ENCODE results near the gene MELTF.

Gene MELTF

GRCh38 chr3:196991581-196992460 lies 37.8 kb downstream of the MELTF start:
- DNase-seq: no peak

- DNase-seq: no peak
Observed at GRCh38 chr3:196990601-196991007, 39.0 kb downstream of the MELTF start.

DNA sequence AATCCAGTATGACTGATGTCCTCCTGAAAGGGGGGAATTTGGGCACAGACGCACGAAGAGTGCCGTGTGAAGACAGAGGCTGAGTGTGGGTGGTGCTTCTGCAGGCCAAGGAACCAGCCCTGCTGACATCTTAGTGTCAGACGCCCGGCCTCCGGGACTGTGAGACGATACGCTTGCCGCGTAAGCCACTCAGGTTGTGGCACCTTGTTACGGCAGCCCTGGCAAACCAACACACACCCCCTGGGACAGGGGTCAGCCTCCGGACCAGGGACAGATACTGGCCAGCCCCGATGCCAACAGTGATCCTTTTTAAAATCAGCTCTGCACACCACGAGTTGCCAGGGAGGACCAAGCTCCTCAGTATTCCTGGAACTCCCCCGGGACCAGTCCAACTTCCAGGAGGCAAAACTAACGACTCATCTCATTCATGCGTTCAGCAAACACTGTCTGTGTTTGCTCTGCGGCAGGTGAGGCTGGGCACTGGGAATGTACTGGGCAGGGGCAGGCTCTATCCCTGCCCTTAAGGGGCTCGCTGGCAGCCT lies 39.8 kb downstream of the MELTF start:
- no peak for DNase-seq

DNA sequence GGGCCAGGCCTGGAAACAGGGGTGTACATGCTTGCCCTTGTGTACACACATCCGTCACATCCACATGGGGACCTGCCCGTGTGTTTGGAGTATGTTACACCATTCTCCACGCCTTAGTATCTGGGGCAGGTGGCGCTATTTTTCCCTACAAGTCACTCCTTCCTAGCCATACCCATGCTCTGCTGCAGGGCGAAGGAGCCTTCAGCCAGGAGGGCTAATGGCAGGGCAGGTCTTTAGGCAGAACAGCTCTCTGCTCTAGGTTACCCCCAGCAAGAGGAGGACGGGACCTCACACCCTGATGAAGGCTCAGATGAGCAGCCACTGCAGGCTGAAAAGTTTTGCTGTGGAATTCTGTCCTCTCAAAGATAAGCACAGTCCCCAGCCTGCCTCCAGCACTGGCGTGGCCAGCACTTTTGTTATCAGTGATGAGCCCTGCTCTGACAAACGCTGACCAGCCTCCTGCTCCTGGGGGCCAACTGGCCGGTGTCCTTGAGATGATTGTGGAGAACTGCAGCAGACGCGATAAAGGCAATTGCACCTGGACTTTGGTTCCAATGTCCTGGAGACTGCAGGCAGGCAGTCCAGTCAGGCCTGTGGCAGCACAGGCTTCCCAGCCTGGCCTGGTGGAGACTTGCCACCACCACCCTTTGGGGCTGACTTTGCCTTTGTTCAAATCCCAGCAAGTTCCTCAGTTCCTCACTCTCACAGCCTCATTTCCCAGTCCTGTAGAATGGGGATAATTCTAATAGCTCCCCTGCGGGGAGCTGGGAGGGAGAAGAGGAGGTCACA lies 41.2 kb downstream of the MELTF start:
- DNase-seq: no peak

- no peak for DNase-seq
Observed at GRCh38 chr3:196987022-196987421, 42.6 kb downstream of the MELTF start.

DNA sequence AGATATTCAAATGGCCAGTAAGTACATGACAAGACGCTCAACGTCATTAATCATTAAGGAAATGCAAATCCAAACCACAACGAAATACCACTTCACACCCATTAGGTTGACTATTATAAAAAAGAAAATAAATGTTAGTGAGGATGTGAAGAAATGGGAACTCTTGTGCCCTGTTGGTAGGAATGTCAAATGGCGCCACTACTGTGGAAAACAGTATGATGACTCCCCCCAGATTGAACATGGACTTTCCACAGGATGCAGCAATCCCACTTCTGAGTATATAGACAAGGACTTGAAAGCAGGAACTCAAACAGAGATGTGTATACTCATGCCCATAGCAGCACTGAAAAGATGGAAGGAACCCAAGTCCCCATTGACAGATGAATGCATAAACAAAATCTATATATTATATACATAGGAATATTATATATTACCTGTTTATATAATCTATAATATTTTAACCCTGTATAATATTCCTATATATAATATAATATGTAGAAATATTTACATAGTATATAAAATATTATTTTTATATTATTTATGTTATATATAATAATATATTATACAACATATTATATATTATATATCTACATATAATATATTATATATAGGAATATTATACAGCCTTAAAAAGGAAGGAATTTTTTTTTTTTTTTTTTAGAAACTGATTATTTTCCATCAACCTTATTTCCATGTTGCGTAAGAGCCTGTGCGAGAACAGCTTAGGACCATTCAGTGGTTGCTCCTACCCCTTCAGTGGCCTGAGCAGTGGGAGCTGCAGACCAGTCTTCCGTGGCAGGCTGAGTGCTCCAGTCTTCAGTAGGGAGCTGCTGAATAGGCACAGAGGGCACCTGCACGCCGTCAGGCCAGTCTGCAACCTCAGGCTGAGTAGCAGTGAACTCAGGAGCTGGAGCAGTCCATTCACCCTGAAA lies 43.4 kb downstream of the MELTF start:
- no peak for DNase-seq

- no peak for DNase-seq
Observed at GRCh38 chr3:196985298-196985697, 44.3 kb downstream of the MELTF start.

DNA sequence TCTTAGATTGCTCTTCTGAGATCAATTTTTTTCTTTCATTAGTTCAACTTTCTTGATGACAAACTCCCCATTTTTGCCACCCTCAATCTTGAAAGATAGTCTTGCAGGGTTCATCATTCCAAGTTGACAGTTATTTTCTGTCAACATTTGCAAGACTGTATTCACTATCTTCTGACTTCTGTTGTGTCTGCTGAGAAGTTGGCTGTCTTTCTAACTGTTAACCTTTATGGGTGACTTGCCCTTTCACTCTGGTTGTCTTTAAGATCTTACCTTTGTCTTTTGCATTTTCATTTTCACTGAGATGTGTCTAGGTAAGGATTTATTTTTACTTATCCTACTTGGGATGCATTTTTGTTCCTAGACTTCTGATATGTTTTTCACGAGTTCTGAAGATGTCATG lies 46.4 kb downstream of the MELTF start:
- no peak for DNase-seq

DNA sequence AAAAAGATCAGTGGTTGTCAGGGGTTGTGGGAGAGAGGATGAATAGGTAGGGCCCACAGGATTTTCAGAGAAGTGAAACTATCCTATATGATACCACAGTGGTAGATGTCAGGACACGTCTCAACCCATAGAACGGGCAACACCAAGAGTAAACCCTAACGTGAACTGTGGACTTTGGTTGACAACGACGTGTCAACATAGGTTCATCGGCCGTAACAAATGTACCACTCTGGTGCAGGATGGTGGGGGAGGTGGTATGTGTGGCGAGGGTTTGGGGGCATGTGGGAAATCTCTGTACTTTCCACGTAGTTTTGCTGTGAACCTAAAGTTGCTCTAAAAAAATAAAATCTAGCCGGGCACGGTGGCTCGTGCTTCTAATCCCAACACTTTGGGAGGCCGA lies 48.0 kb downstream of the MELTF start:
- DNase-seq: no peak

DNA sequence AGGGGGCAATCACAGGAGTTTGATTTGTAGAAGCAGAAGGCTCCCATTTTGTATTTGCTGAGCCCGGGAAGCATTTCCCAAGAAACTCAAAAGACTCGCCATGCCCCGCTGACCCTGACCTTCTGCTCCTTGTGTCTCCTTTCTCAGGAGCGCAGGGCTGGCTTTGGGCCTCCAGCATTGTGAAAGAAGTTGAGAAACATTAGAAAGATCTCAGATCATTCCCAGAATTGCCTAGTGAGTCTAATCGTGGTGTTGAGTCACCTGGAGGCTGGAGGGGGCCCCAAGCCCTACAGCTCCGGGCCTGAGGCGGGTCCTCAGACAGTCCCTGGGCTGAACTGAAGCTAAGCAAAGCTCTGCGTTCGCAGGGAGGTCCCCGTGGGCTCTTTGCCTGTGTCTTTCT lies 50.1 kb downstream of the MELTF start:
- DNase-seq: peak; percentile 29

- DNase-seq: no peak
Observed at GRCh38 chr3:196976941-196977340, 52.7 kb downstream of the MELTF start.

GRCh38 chr3:196975349-196975748 lies 54.3 kb downstream of the MELTF start:
- no peak for DNase-seq

DNA sequence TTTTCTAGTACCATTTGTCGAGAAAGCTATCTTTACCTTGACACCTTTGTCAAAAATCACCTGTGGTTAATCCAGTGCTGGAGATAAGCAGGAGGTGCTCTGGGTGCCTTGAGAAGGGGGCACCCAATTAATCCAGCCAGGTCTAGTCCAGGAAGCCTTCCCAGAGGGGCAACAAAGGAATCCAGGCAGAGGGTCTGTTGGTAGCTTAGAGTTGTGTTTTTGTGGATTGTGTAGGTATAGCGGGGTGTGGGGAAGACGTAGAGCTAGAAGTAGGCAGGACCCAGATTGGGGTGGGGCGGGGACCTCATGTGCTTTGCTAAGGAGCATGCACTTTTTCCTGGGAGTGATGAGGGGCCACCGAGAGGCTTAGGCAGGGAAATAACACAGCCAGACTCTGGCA lies 55.0 kb downstream of the MELTF start:
- no peak for DNase-seq

DNA sequence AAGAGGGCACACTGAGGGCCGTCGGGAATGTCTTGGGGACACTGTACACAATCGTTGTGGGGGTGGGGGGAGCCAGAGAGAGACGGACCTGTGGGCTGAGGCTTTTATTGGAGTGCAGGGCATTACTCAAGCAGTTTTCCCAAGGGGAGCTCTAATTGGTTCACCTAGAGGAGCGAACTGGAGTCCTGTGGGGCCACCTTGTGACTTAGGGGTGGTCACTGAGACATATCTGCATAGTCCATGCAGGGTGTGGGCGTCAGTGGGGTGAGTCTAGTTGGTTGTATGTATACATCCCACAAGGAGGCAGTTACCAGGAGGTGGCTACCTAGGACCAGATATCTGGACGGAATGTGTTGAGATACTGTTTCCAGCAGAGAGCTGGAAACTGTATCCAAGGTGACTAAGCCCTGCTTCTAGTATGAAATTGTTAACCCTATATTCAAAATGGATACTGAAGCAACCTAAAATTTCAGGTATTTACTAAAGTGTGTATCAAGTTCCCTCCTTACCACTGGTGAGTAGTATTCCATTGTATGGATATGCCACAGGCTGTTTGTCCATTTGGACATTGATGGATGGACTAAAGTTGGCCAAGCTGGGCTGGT lies 58.4 kb downstream of the MELTF start:
- DNase-seq: no peak

GRCh38 chr3:196970547-196971093 lies 59.0 kb downstream of the MELTF start:
- DNase-seq: no peak

DNA sequence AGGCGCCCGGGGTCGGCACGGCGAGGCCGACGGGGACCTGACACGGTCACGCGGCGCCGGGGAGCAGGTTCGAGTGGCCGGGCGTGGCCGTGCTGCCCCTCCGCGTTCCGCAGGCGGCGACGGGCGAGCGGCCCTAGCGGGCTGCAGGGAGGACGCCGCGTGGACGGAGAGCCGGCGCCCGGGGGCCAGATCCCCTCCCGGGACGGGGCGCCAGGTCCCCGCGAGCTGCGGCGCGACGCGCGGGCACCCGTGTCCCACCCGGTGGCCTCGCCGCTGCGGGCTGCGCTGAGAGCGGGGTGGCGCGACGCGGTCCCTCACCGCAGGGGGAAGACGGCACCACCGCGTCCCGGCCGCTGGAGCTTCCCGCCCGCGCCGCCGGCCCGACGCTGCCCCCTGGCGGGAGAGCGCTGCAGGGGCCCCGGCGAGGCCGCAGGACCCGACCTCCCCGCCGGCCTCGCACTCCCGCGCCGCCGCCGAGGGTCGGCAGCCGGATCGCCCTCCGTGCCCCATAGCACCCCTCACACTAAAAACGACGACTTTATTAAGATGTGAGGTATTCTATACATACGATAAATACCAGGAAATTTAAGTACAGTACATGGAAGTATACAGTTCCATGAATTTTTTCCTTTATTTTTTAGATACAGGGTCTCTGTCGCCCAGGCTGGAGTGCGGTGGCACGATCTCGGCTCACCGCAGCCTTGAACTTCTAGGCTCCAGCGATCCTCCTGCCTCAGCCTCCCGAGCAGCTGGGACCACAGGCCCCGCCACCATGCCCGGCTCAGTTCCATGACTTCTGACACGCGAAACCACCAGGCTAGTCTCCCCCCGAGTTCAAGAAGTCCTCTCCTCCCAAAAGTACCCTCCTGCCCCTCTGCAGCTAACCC lies 59.7 kb downstream of the MELTF start:
- DNase-seq: no peak

GRCh38 chr3:196969134-196969659 lies 60.4 kb downstream of the MELTF start:
- no peak for DNase-seq

- no peak for DNase-seq
Observed at GRCh38 chr3:196968233-196969133, 61.1 kb downstream of the MELTF start, which contains the start of gene PIGZ. TSS of gene PIGZ (minus strand) at chr3:196968833. CDS start at chr3:196952031, 16,802 bp downstream.

Measured in GOT3 (cell line).